Lower lobe of right lung (tissue), 2 donors: ENCODE results near the gene SARNP. TPM values are rescaled to one million over a fixed set of nuclear protein-coding genes. Genes with fewer than 3 reads are reported as not detected.

Experiments used
- ATAC-seq, 2 donors: fragments of 200-7000 bp; cut with Tn5 transposase; one replicate each; pipeline ENCODE4 v1.9.1; 2020 to 2022; ENCODE audit warnings: mild to moderate bottlenecking in 2 of 2, moderate library complexity in 2 of 2
- DNase-seq: peaks from one replicate; pipeline ENCODE4 v3.0.0-alpha.2; 2020
- H3K27ac ChIP-seq: fragments of 200-600 bp; one replicate; pipeline ENCODE4 v1.8.0; 2022
- H3K27me3 ChIP-seq: fragments of 200-600 bp; one replicate; pipeline ENCODE4 v1.8.0; 2022; ENCODE audit warnings: low read depth
- H3K36me3 ChIP-seq: fragments of 200-600 bp; one replicate; pipeline ENCODE4 v1.8.0; 2022; ENCODE audit warnings: mild to moderate bottlenecking
- H3K4me1 ChIP-seq: fragments of 200-600 bp; one replicate; pipeline ENCODE4 v1.8.0; 2022
- H3K4me3 ChIP-seq: fragments of 200-600 bp; one replicate; pipeline ENCODE4 v1.8.0; 2022; ENCODE audit warnings: mild to moderate bottlenecking
- H3K9me3 ChIP-seq: fragments of 200-600 bp; one replicate; pipeline ENCODE4 v1.8.0; 2022
- CTCF ChIP-seq: fragments of 200-600 bp; IDR thresholded peaks from one replicate; pipeline ENCODE4 v1.8.0; 2022; ENCODE audit warnings: antibody characterized with exemption, mild to moderate bottlenecking
- intact Hi-C: fragments of 100-400 bp; cut with DNase I; formaldehyde crosslinking; loops from one replicate; pipeline ENCODE4 v1.11.0; 2022
- total RNA-seq: library from RNA; stranded (reverse); fragmentation: NEBNext Ultra II Directional; extraction: Animal tissue kit (Norgen Biotek cat#: 25700); gene quantifications from one replicate; pipeline ENCODE4 v1.2.1, GENCODE V29; 2021
- donor health status: DM: no; HTN: yes; CAD: no; lungs with severe emphysema.

SARNP gene
- total RNA-seq, 1 donor from 2014 or later = 40.1 TPM

- Histone ChIP-seq H3K9me3 (no peaks in the 10 kb centered on the region), H3K27ac (no peak overlapping the region), H3K4me1 (peaks cover 63% of the 10 kb centered on the region), H3K27me3 (no peaks in the 10 kb centered on the region), H3K4me3 (no peak overlapping the region), H3K36me3 (peaks cover 20% of the 10 kb centered on the region)
- DNase-seq (no peak), ATAC-seq (no peak)
- TF ChIP-seq CTCF = no peak
- intact Hi-C loops = no loop called here
Measured at GRCh38 chr12:55827806-55828205, 10.3 kb upstream of the SARNP start.

GRCh38 chr12:55824726-55825125 lies 7.2 kb upstream of the SARNP start:
- TF ChIP-seq CTCF = no peak
- H3K9me3 ChIP-seq = no peaks in the 10 kb centered on the region
- intact Hi-C loops = no loop called here
- H3K4me1 ChIP-seq = peaks cover 48% of the 10 kb centered on the region
- H3K27me3 ChIP-seq = no peaks in the 10 kb centered on the region
- peaks cover 50% of the 10 kb centered on the region for H3K36me3 ChIP-seq
- no peak overlapping the region for H3K4me3 ChIP-seq
- DNase-seq (no peak), ATAC-seq (no peak)
- no peak overlapping the region for H3K27ac ChIP-seq

- no peak overlapping the region for H3K4me3 ChIP-seq
- H3K4me1 ChIP-seq = peaks cover 52% of the 10 kb centered on the region
- ATAC-seq (no peak), DNase-seq (no peak)
- H3K9me3 ChIP-seq = no peaks in the 10 kb centered on the region
- H3K27me3 ChIP-seq = no peaks in the 10 kb centered on the region
- intact Hi-C loops = no loop called here
- no peak for TF ChIP-seq CTCF
- H3K36me3 ChIP-seq = peaks cover 57% of the 10 kb centered on the region
- H3K27ac ChIP-seq = no peak overlapping the region
Measured at GRCh38 chr12:55823419-55823818, 5.9 kb upstream of the SARNP start.

- intact Hi-C loops = no loop called here
- Histone ChIP-seq H3K4me1 (peaks cover 41% of the 10 kb centered on the region), H3K4me3 (no peak overlapping the region), H3K36me3 (peaks cover 54% of the 10 kb centered on the region), H3K27ac (no peak overlapping the region), H3K27me3 (no peaks in the 10 kb centered on the region), H3K9me3 (no peaks in the 10 kb centered on the region)
- no peak for TF ChIP-seq CTCF
- ATAC-seq (no peak), DNase-seq (no peak)
Measured at GRCh38 chr12:55822228-55822627, 4.7 kb upstream of the SARNP start.

GRCh38 chr12:55820679-55821078 lies 3.2 kb upstream of the SARNP start:
- Histone ChIP-seq H3K27ac (no peak overlapping the region), H3K4me1 (peaks cover 38% of the 10 kb centered on the region), H3K9me3 (no peaks in the 10 kb centered on the region), H3K27me3 (no peaks in the 10 kb centered on the region), H3K36me3 (peaks cover 58% of the 10 kb centered on the region), H3K4me3 (no peak overlapping the region)
- ATAC-seq = no peak
- no peak for TF ChIP-seq CTCF
- no peak for DNase-seq
- intact Hi-C loops = no loop called here

- intact Hi-C loops = no loop called here
- Histone ChIP-seq H3K36me3 (peaks cover 69% of the 10 kb centered on the region), H3K4me1 (peaks cover 42% of the 10 kb centered on the region), H3K27me3 (no peaks in the 10 kb centered on the region), H3K4me3 (peak overlapping the region; percentile 94), H3K27ac (peak overlapping the region; percentile 91), H3K9me3 (no peaks in the 10 kb centered on the region)
- TF ChIP-seq CTCF = no peak
- ATAC-seq (no peak), DNase-seq (no peak)
Measured at GRCh38 chr12:55818886-55819285, 1.4 kb upstream of the SARNP start.
